Nucleus accumbens (tissue), 56 donors: ENCODE results near the gene GPBP1L1.
"Not testable (repeated sequence)": the region's sequence is repeated elsewhere in the genome, so short reads cannot be mapped to it uniquely, and the experiment has no call there.

Experiments
- DNase-seq, 56 donors: peaks; one replicate each; lab custom pipeline; 2025; lab: John Stamatoyannopoulos, UW

Gene GPBP1L1

GRCh38 chr1:45682942-45683341 lies 3.4 kb downstream of the GPBP1L1 start:
- DNase-seq = no peak

DNA sequence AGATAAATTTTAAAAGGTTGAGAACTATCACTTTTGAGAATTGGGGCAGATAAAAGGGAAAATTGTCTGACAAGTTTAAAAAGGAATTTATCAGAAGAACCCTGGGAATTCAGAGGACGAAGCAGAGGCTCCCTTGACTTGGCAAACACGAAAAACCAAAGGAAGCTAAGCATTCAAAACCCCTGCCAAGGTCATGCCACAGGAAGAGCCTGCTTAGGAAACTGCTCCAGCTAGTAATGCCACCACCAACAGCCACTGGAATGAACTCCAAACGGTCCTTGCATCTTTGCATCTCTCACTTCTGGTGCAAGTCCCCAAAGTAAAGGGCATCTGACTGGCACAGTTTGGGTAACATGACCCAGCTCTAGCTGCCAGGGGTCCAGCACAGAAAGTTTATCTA lies 7.2 kb downstream of the GPBP1L1 start:
- DNase-seq = peak in 2 of 56 donors; percentile 0 to 10

DNA sequence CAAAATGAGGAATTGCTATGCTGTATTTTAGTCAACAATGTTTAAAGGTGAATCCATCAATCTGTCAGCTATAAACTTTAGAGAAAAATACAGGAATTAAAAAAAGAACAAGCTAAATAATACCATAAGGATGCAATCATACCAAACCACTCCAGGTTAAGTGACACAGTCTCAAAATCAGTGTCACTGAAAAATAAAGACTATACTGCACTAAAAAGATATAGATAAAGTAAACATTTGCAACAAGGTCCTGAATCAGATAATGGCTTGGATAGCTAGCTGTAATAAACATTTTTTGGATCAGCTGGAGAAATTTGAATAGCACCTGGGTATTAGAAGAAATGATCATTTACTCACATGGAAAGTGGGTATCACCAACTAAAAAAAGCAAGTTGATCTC lies 7.8 kb downstream of the GPBP1L1 start:
- no peak for DNase-seq

DNA sequence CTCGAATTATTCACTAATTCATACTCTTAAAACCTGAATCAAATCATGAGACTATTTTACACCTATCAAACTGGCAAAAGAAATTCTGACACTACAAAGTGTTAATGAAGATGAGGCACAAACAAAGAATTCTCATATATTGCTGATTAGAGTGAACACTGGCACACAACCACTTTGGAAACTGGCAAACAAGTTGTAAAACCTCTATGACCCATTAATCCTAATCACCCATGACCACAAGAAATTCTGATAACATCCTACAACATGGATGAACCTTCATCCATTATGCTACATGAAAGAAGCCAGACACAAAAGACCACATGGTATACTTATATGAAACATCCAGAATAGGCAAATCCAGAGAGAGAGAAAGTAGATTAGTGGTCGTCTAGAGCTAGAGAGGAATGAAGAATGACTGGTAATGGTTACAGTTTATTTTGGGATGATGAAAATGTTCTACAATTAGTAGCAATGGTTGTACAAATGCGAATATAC lies 8.5 kb downstream of the GPBP1L1 start:
- no peak for DNase-seq

GRCh38 chr1:45676553-45676952 lies 9.8 kb downstream of the GPBP1L1 start:
- not testable (repeated sequence) for DNase-seq

GRCh38 chr1:45674478-45674877 lies 11.9 kb downstream of the GPBP1L1 start:
- DNase-seq = no peak

- DNase-seq = no peak
Measured at GRCh38 chr1:45673956-45674355, 12.4 kb downstream of the GPBP1L1 start.

DNA sequence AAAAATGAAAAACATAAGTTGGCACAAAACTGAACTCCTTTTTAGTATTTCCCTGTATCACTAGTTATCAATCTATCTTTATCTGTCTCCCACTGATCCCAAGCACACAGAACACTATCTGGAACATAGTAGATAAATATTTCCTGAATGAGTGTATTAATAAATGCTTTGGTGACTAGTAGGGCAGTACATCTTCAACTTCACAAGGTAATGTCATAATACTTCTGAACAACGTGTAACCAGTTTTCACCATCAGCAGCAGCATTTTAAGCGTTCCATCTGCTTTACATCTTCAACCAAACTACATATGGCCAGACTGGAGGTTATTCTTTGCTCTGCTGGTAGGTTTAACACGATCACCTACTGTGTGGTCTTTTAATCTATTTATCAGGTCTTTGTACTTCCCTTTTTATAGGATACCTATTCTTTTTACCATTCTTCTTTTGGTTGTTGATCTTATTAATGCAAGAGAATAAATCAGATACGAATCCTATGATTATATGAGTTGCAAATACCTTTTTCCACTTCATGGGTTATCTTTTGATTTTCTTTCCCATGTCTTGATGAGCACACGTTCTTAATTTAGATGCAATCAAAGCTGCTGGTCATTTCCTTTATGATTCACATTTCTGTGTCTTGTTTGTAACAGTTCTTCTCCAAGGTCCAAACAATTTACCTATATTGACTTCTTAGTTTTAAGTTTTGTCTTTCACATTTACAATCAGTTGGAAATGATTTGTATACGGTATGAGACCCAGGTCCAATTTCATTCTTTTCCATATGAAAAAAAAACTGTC lies 16.3 kb downstream of the GPBP1L1 start:
- DNase-seq = no peak

DNA sequence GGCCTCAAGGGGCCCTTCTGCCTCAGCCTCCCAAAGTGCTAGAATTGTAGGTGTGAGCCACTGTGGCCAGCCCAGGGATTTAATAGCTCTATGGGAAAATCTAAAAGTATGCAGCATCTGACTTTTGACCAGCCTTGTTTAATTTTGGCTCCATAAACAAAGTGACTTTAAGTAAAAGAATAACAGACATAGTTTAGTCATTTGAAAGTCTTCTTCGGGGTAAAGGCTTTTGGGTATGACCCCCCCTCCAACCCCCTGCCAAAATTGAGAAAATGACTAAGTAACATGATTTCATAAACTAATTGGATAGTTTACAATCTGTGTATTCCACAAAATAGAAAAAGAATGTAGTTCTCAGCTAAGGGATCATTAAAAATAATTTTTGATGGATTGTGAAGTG lies 17.0 kb downstream of the GPBP1L1 start:
- DNase-seq = no peak

DNA sequence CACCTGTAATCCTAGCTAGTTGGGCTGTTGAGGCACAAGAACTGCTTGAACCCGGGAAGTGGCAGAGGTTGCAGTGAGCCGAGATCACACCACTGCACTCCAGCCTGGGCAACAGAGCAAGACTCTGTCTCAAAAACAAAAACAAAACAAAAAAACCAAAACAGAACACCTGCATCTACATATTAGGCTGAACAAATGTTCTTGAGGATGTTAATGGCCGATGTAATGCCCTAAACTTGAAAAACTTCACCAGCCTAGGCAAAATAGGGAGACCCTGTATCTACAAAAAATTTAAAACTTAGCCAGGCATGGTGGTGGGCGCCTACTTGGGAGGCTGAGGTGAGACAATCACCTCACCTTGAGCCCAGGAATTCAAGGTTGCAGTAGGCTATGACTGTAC lies 17.8 kb downstream of the GPBP1L1 start:
- DNase-seq = no peak

GRCh38 chr1:45667321-45668111 lies 18.8 kb downstream of the GPBP1L1 start:
- no peak for DNase-seq

- DNase-seq = no peak
Measured at GRCh38 chr1:45666836-45667235, 19.5 kb downstream of the GPBP1L1 start.

- DNase-seq = no peak
Measured at GRCh38 chr1:45660336-45660735, 26.0 kb downstream of the GPBP1L1 start.

GRCh38 chr1:45659222-45659621 lies 27.1 kb downstream of the GPBP1L1 start:
- DNase-seq = no peak

GRCh38 chr1:45658171-45658570 lies 28.2 kb downstream of the GPBP1L1 start:
- no peak for DNase-seq

- DNase-seq = no peak
Measured at GRCh38 chr1:45656573-45657226, 29.6 kb downstream of the GPBP1L1 start.

DNA sequence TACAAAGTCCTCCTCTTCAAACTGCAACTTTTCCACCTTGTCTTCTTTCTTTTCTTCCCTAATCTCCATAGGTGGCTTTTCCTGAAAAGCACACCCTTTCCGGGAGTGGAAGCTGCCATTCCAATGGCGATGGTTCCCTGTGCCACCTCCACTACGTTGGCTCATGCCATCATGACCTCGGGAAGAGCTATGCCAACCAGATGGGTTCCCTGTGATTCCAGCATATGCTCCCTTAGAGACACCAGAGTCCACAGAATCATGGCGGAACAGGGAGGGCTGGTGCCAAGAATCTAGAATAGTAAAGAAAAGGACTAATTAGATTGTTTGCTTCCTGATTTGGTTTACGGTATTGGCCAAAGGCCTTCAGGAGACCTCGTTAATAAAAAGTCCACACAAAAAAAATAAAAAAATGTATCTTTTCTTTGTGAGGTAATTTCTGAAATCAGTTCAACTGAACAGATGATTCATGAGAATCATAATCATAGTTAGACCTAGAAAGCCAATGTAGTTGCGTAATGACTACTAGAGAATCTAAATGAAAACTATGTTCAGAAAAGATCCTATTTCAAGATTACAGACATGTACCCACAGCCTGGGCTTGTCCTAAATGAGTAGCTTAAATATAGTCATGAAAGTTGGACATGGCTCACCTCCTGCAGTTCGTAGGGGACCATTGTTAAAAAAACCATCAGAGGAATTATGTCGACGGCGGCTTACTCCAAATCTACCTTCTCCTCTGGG lies 31.6 kb downstream of the GPBP1L1 start:
- DNase-seq = no peak

DNA sequence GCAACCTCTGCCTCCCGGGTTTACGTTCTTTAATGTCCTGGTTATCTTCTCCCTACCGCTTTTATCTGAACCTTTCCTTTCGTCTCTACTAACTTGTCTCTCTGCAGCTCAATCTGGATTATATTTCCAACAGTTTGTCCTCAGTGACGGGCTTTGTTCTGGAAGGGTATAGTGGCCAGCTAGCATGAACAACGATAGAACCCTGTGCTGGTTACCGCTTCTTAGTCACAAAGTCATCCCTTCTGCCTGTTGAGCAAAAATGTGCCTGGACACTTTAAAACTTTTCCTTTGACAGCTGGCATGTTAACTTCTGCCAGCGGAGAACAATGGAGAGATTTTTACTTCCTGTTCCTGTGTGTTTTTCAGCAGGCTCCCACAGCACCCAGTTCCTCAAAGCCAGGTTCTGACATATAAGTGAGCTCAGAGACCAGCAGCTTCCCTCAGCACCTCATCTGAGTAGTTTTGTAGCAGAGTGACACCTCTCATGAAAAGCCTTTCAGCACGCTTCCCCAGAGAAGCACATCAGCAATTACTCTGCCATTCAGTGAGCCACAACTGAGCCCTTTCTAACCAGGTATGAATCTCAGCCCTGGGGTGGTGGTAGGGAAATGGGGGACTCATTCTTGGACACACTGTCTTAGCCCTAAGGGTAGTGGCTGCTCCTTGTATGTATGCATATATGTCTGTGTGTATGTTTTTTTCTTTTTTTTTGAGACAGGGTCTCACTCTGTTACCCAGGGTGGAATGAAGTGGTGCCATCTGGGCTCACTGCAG lies 38.9 kb downstream of the GPBP1L1 start:
- no peak for DNase-seq

DNA sequence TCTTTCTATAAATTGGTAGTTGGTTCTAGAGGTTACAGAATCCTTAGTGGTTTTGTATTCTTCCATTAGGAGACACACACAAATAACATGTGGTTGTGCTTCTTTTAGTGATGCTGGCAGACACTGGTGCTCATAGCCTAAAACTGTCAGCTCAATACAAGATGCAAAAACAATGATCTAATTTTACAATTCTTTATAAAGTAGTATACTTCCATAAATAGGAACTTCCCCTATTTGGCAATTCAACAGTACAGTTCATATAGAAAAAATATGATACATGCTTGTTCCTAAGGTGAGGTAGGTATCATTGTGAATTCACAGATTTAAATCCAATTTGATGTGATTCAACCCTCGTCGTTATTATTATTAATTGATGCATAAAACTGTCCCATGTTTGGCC lies 41.7 kb downstream of the GPBP1L1 start:
- no peak for DNase-seq

- no peak for DNase-seq
Measured at GRCh38 chr1:45643978-45644377, 42.4 kb downstream of the GPBP1L1 start.
